Measurements from ENCODE around the gene SMIM28. TPM values are rescaled to one million over a fixed set of nuclear protein-coding genes. Genes with fewer than 3 reads are reported as not detected.

SMIM28 gene
- total RNA-seq, 2 experiments from 2014 or later = not detected

GRCh38 chr6:138403801-138404665 is 26.3 kb downstream of the SMIM28 start, which contains the start of gene HEBP2:
TSS of gene HEBP2 (plus strand) at chr6:138404223. CDS start at chr6:138404496, 273 bp downstream.
- Mint-ChIP-seq H3K4me1 (peaks cover 16% of the 10 kb centered on the region), H3K9me3 (no peaks in the 10 kb centered on the region), H3K36me3 (peaks cover 18% of the 10 kb centered on the region), H3K27me3 (peaks cover 3% of the 10 kb centered on the region), H3K4me3 (peak within 1 kb of the TSS; percentile 89), H3K27ac (peak within 1 kb of the TSS; percentile 84)
- POLR2A ChIA-PET = interaction anchor here (0.6 to 2.7 kb wide), 5 partner anchors 9 to 52 kb away, joined by 3 to 11 read pairs (median 3); no protein-coding TSS in a partner anchor
- peak; percentile 91 for ATAC-seq (ENCODE audit: low read depth)
- peak; percentile 90 for DNase-seq

- DNase-seq = no peak
- H3K4me3 Mint-ChIP-seq = peak overlapping the region; percentile 89
- peaks cover 3% of the 10 kb centered on the region for H3K27me3 Mint-ChIP-seq
- ATAC-seq (ENCODE audit: low read depth) = peak; percentile 6
- H3K36me3 Mint-ChIP-seq = peaks cover 25% of the 10 kb centered on the region
- H3K9me3 Mint-ChIP-seq = no peaks in the 10 kb centered on the region
- H3K4me1 Mint-ChIP-seq = peaks cover 20% of the 10 kb centered on the region
- POLR2A ChIA-PET = interaction anchor here (0.6 to 2.7 kb wide), 4 partner anchors 10 to 51 kb away, joined by 3 to 11 read pairs (median 6); no protein-coding TSS in a partner anchor
- H3K27ac Mint-ChIP-seq = peak overlapping the region; percentile 84
Observed at GRCh38 chr6:138404666-138405337, 27.1 kb downstream of the SMIM28 start.

- Mint-ChIP-seq H3K36me3 (peaks cover 33% of the 10 kb centered on the region), H3K4me1 (peaks cover 28% of the 10 kb centered on the region), H3K9me3 (no peaks in the 10 kb centered on the region), H3K27ac (peak overlapping the region; percentile 62), H3K4me3 (peak overlapping the region; percentile 15), H3K27me3 (peaks cover 3% of the 10 kb centered on the region)
- no peak for DNase-seq
- POLR2A ChIA-PET = interaction anchor here (2.7 kb wide), 1 partner anchor 50 kb away, joined by 11 read pairs; no protein-coding TSS in a partner anchor
- no peak for ATAC-seq (ENCODE audit: low read depth)
Observed at GRCh38 chr6:138405816-138406413, 28.2 kb downstream of the SMIM28 start.

GRCh38 chr6:138406443-138406842 is 28.7 kb downstream of the SMIM28 start:
- ATAC-seq (ENCODE audit: low read depth) (no peak), DNase-seq (no peak)
- peak overlapping the region; percentile 62 for H3K27ac Mint-ChIP-seq
- H3K27me3 Mint-ChIP-seq = peaks cover 3% of the 10 kb centered on the region
- peaks cover 37% of the 10 kb centered on the region for H3K36me3 Mint-ChIP-seq
- POLR2A ChIA-PET = no interaction called here
- H3K4me1 Mint-ChIP-seq = peaks cover 32% of the 10 kb centered on the region
- no peaks in the 10 kb centered on the region for H3K9me3 Mint-ChIP-seq
- peak overlapping the region; percentile 15 for H3K4me3 Mint-ChIP-seq

- Mint-ChIP-seq H3K4me3 (no peak overlapping the region), H3K27ac (no peak overlapping the region), H3K4me1 (peaks cover 26% of the 10 kb centered on the region), H3K9me3 (no peaks in the 10 kb centered on the region), H3K27me3 (no peaks in the 10 kb centered on the region), H3K36me3 (peaks cover 55% of the 10 kb centered on the region)
- no peak for ATAC-seq (ENCODE audit: low read depth)
- POLR2A ChIA-PET = no interaction called here
- no peak for DNase-seq
Observed at GRCh38 chr6:138410048-138410735, 32.5 kb downstream of the SMIM28 start.

- Mint-ChIP-seq H3K4me1 (peaks cover 20% of the 10 kb centered on the region), H3K27me3 (no peaks in the 10 kb centered on the region), H3K27ac (peak overlapping the region; percentile 51), H3K4me3 (no peak overlapping the region), H3K9me3 (no peaks in the 10 kb centered on the region), H3K36me3 (peaks cover 55% of the 10 kb centered on the region)
- ATAC-seq (ENCODE audit: low read depth) (peak; percentile 65), DNase-seq (no peak)
- POLR2A ChIA-PET = no interaction called here
Observed at GRCh38 chr6:138410972-138411880, 33.5 kb downstream of the SMIM28 start.

GRCh38 chr6:138415125-138415524 is 37.4 kb downstream of the SMIM28 start:
- Mint-ChIP-seq H3K27me3 (no peaks in the 10 kb centered on the region), H3K27ac (no peak overlapping the region), H3K4me3 (no peak overlapping the region), H3K4me1 (peaks cover 11% of the 10 kb centered on the region), H3K9me3 (no peaks in the 10 kb centered on the region), H3K36me3 (peaks cover 41% of the 10 kb centered on the region)
- no peak for ATAC-seq (ENCODE audit: low read depth)
- no peak for DNase-seq
- POLR2A ChIA-PET = interaction anchor here (2.0 kb wide), 1 partner anchor 10 kb away, joined by 9 read pairs; no protein-coding TSS in a partner anchor

GRCh38 chr6:138416206-138416605 is 38.5 kb downstream of the SMIM28 start:
- Mint-ChIP-seq H3K4me1 (peaks cover 4% of the 10 kb centered on the region), H3K27me3 (no peaks in the 10 kb centered on the region), H3K4me3 (no peak overlapping the region), H3K36me3 (peaks cover 34% of the 10 kb centered on the region), H3K27ac (no peak overlapping the region), H3K9me3 (no peaks in the 10 kb centered on the region)
- ATAC-seq (ENCODE audit: low read depth) (no peak), DNase-seq (no peak)
- POLR2A ChIA-PET = no interaction called here

- POLR2A ChIA-PET = interaction anchor here (0.6 kb wide), 1 partner anchor 302 kb away, joined by 6 read pairs; no protein-coding TSS in a partner anchor
- peaks cover 28% of the 10 kb centered on the region for H3K36me3 Mint-ChIP-seq
- no peaks in the 10 kb centered on the region for H3K9me3 Mint-ChIP-seq
- H3K27me3 Mint-ChIP-seq = no peaks in the 10 kb centered on the region
- peak overlapping the region; percentile 6 for H3K27ac Mint-ChIP-seq
- DNase-seq (no peak), ATAC-seq (ENCODE audit: low read depth) (no peak)
- H3K4me1 Mint-ChIP-seq = peaks cover 1% of the 10 kb centered on the region
- H3K4me3 Mint-ChIP-seq = no peak overlapping the region
Observed at GRCh38 chr6:138417493-138418117, 39.9 kb downstream of the SMIM28 start.

- H3K36me3 Mint-ChIP-seq = peaks cover 24% of the 10 kb centered on the region
- H3K4me1 Mint-ChIP-seq = peaks cover 4% of the 10 kb centered on the region
- no peaks in the 10 kb centered on the region for H3K9me3 Mint-ChIP-seq
- no peak for ATAC-seq (ENCODE audit: low read depth)
- POLR2A ChIA-PET = no interaction called here
- no peaks in the 10 kb centered on the region for H3K27me3 Mint-ChIP-seq
- no peak for DNase-seq
- no peak overlapping the region for H3K27ac Mint-ChIP-seq
- H3K4me3 Mint-ChIP-seq = no peak overlapping the region
Observed at GRCh38 chr6:138418118-138418742, 40.5 kb downstream of the SMIM28 start.

- POLR2A ChIA-PET = no interaction called here
- peaks cover 15% of the 10 kb centered on the region for H3K36me3 Mint-ChIP-seq
- ATAC-seq (ENCODE audit: low read depth) (no peak), DNase-seq (no peak)
- H3K4me1 Mint-ChIP-seq = peaks cover 6% of the 10 kb centered on the region
- H3K9me3 Mint-ChIP-seq = no peaks in the 10 kb centered on the region
- H3K4me3 Mint-ChIP-seq = no peak overlapping the region
- H3K27ac Mint-ChIP-seq = no peak overlapping the region
- no peaks in the 10 kb centered on the region for H3K27me3 Mint-ChIP-seq
Observed at GRCh38 chr6:138419766-138420165, 42.1 kb downstream of the SMIM28 start.

Data from activated naive CD8-positive, alpha-beta T cell treated with anti-CD3 and anti-CD28 coated beads, Interleukin-2, amount 10 ng/mL, durations not matched to agents 7 days and 5 days (primary cell).